ENCODE results near the gene PAFAH1B2. TPM values are rescaled to one million over a fixed set of nuclear protein-coding genes. Genes with fewer than 3 reads are reported as not detected.

Gene PAFAH1B2
- total and polyA plus RNA-seq, 2 of the 8 experiments (the other 6 are each of a cell fraction or from before 2014, with no cell fraction given), result 38.2 to 161 TPM

DNA sequence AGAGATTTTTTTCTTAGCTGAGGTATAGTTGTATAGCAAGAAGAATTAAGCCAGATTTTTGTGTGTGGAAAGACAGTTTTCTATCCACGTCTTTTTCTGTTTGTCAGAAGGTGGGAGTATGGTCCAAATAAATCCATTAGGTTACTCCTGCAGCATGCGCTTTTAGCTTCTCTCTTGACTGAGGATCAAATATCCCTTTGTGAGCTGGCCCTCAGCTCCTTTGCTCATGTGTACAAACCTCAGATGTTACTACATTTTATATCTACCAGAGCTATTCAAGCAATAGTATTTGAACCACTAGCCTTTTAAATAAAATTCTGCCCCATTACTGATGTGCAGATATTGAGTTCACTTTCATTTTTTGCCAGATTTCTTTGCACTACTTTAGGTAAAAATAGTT lies 25.6 kb downstream of the PAFAH1B2 start:
- H3K79me1 ChIP-seq (ENCODE audit: low read depth, low read length), result no peaks in the 10 kb centered on the region; the same call in 1 of the 2 replicates
- POLR2A ChIA-PET (ENCODE audit: partially characterized antibody), result interaction anchor here (0.6 to 2.5 kb wide), 9 partner anchors 9 to 74 kb away, joined by 3 to 7 read pairs (median 5); partner anchors contain the start of gene SIDT2
- H3K4ac ChIP-seq (replicated peaks; ENCODE audit: insufficient read length, low read depth, low read length), result no peak overlapping the region
- WGBS, 2 experiments (ENCODE audit: extremely low coverage in 1 of 2, insufficient coverage in 1 of 2, insufficient read length in 1 of 2, insufficient replicate concordance in 2 of 2, low coverage in 1 of 2, low lambda C conversion rate in 2 of 2, missing lambda C conversion rate in 1 of 2), result 95% methylated on average over 2 of the region's 2 CpGs; no CpG with 5 or more reads in 1 of the 2 experiments
- DNase-seq (ENCODE audit: low read depth in 1 of 2, low spot score in 2 of 2), result no peak
- no peaks in the 10 kb centered on the region for H3K23me2 ChIP-seq (ENCODE audit: low read depth, low read length)
- H3K4me2 ChIP-seq (ENCODE audit: insufficient read depth in 1 of 2, low read depth in 2 of 2, low read length in 2 of 2), result no peak overlapping the region
- H2BK120ac ChIP-seq (replicated peaks; ENCODE audit: low read depth, low read length), result no peak overlapping the region
- CTCF ChIA-PET (ENCODE audit: partially characterized antibody), result interaction anchor here (0.6 to 2.0 kb wide), 7 partner anchors 12 to 1429 kb away, joined by 3 to 9 read pairs (median 3); partner anchors contain the start of gene PAFAH1B2
- no peak overlapping the region for H2AK5ac ChIP-seq (ENCODE audit: low read depth, low read length)
- H2BK5ac ChIP-seq (ENCODE audit: low read depth, low read length), result no peak overlapping the region
- H3K56ac ChIP-seq (replicated peaks; ENCODE audit: insufficient read length, low read depth, low read length), result no peak overlapping the region
- no peak overlapping the region for H2AFZ ChIP-seq (ENCODE audit: low read length)
- H2BK12ac ChIP-seq (ENCODE audit: low read depth, low read length), result no peak overlapping the region
- no peak for FAIRE-seq
- no peak overlapping the region for H2BK15ac ChIP-seq (ENCODE audit: low read length)
- no peak overlapping the region for H4K8ac ChIP-seq (ENCODE audit: extremely low read depth, insufficient read depth, low read length)
- H3K4me3 ChIP-seq (ENCODE audit: extremely low read depth in 1 of 4, insufficient read depth in 2 of 4, low read depth in 3 of 4, low read length in 4 of 4), result no peak overlapping the region
- no peak overlapping the region for H3K9ac ChIP-seq (replicated peaks in 1 of 4; ENCODE audit: extremely low read depth in 1 of 4, low read depth in 3 of 4, low read length in 3 of 4)
- H3K4me1 ChIP-seq (replicated peaks in 1 of 4; ENCODE audit: control insufficient read depth in 3 of 4, insufficient read depth in 4 of 4, low read length in 3 of 4), result no peaks in the 10 kb centered on the region
- no peak overlapping the region for H2BK20ac ChIP-seq (ENCODE audit: low read length)
- no peak overlapping the region for H3K27ac ChIP-seq (ENCODE audit: low read depth, low read length)
- no peak overlapping the region for H3K23ac ChIP-seq (ENCODE audit: insufficient read length)
- no peak overlapping the region for H3K18ac ChIP-seq (ENCODE audit: extremely low read depth, low read length)
- peaks cover 5 to 56% (median 30%) of the 10 kb centered on the region in 4 experiments; a peak in 7 of 8 replicates for H3K36me3 ChIP-seq (ENCODE audit: control insufficient read depth in 2 of 4, insufficient read depth in 4 of 4, low read length in 3 of 4)
- H3K27me3 ChIP-seq (replicated peaks in 1 of 4; ENCODE audit: control insufficient read depth in 3 of 4, extremely low read depth in 1 of 4, insufficient read depth in 3 of 4, low read length in 3 of 4), result no peaks in the 10 kb centered on the region
- H3K14ac ChIP-seq (ENCODE audit: insufficient read length), result no peak overlapping the region
- H4K20me1 ChIP-seq (replicated peaks in 1 of 2; ENCODE audit: control insufficient read depth in 1 of 2, insufficient read depth in 2 of 2, low read length in 2 of 2), result peaks cover 1 to 2% of the 10 kb centered on the region in 2 experiments
- H3K9me3 ChIP-seq (ENCODE audit: insufficient read depth in 2 of 2, low read depth in 1 of 2, low read length in 1 of 2), result no peaks in the 10 kb centered on the region
- H4K91ac ChIP-seq (replicated peaks; ENCODE audit: insufficient read length, low read length), result no peak overlapping the region
- H4K5ac ChIP-seq (ENCODE audit: insufficient read length, low read depth, low read length), result no peak overlapping the region
- peaks cover 0 to 4% of the 10 kb centered on the region in 2 experiments; a peak in 1 of 4 replicates for H3K79me2 ChIP-seq (ENCODE audit: control insufficient read depth in 1 of 2, insufficient read depth in 2 of 2, low read length in 2 of 2)
- no peak for TF ChIP-seq NRF1 (IDR thresholded peaks at IDR 0.05; ENCODE audit: low read depth, low read length)
- no peak for TF ChIP-seq SRF (IDR thresholded peaks at IDR 0.05; ENCODE audit: low read depth, low read length)
- TF ChIP-seq KDM4A (IDR thresholded peaks at IDR 0.05; ENCODE audit: low read depth, low read length, severe bottlenecking), result no peak
- TF ChIP-seq CBX8 (IDR thresholded peaks at IDR 0.05; ENCODE audit: borderline replicate concordance, low read depth, low read length), result no peak
- no peak for TF ChIP-seq FOSL1 (IDR thresholded peaks at IDR 0.05; ENCODE audit: insufficient read depth, low read depth, low read length)
- no peak for TF ChIP-seq YY1 (IDR thresholded peaks at IDR 0.05; ENCODE audit: low read depth, low read length)
- no peak for TF ChIP-seq CBX5 (IDR thresholded peaks at IDR 0.05; ENCODE audit: low read depth, low read length)
- TF ChIP-seq, protein P1, sequence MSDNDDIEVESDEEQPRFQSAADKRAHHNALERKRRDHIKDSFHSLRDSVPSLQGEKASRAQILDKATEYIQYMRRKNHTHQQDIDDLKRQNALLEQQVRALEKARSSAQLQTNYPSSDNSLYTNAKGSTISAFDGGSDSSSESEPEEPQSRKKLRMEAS (IDR thresholded peaks at IDR 0.05), result no peak
- TF ChIP-seq SIN3A (conservative IDR thresholded peaks at IDR 0.05 in 1 of 2, IDR thresholded peaks at IDR 0.05 in 1 of 2; ENCODE audit: low read depth in 1 of 2, low read length in 2 of 2), result no peak
- no peak for TF ChIP-seq SIX5 (IDR thresholded peaks at IDR 0.05; ENCODE audit: low read depth, low read length)
- TF ChIP-seq SIRT6 (IDR thresholded peaks at IDR 0.05; ENCODE audit: low read length), result no peak
- TF ChIP-seq RFX5 (IDR thresholded peaks at IDR 0.05; ENCODE audit: borderline replicate concordance, low read depth, low read length), result no peak
- TF ChIP-seq, protein P2, sequence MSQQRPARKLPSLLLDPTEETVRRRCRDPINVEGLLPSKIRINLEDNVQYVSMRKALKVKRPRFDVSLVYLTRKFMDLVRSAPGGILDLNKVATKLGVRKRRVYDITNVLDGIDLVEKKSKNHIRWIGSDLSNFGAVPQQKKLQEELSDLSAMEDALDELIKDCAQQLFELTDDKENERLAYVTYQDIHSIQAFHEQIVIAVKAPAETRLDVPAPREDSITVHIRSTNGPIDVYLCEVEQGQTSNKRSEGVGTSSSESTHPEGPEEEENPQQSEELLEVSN (IDR thresholded peaks at IDR 0.05), result no peak
- TF ChIP-seq JUND (IDR thresholded peaks at IDR 0.05; ENCODE audit: low read length), result no peak

Data from H1 (cell line).